T-cell (primary cell): ENCODE data around the gene RAB11FIP3. TPM values are rescaled to one million over a fixed set of nuclear protein-coding genes. Genes with fewer than 3 reads are reported as not detected.

ENCODE experiments used
- ATAC-seq, 4 experiments: fragments of 200-7000 bp in 3 of 4; fragments of 150-1000 bp in 1 of 4; cut with Tn5 transposase; replicated peaks in 1 of 4; 1 replicate in 3 of 4; 2 replicates in 1 of 4; pipeline ENCODE4 v1.10.0; 2021; ENCODE audit warnings: moderate library complexity in 3 of 4, mild to moderate bottlenecking in 2 of 4, moderate number of reproducible peaks in 1 of 4
- CTCF ChIA-PET, 2 donors: fragments of 300-600 bp; sonication (Branson Sonifier 250); formaldehyde crosslinking; loops; one replicate each; lab custom pipeline; 2022; ENCODE audit warnings: antibody characterized with exemption in 2 of 2; lab: Charles Lee
- POLR2A ChIA-PET, 2 donors: fragments of 300-600 bp; sonication (Branson Sonifier 250); formaldehyde crosslinking; loops; one replicate each; lab custom pipeline; 2022; ENCODE audit warnings: antibody characterized with exemption in 2 of 2; lab: Charles Lee
- DNase-seq, 35 experiments: peaks; one replicate each; pipeline versions ENCODE4 v3.0.0 to v3.0.0-alpha.2; 2013 to 2023
- H3K27ac ChIP-seq: one replicate; pipeline ENCODE4 v1.5.1; 2013; ENCODE audit warnings: low read length
- H3K27me3 ChIP-seq, 2 experiments: replicated peaks in 1 of 2; 1 replicate in 1 of 2; 2 replicates in 1 of 2; pipeline versions ENCODE4 v1.6.1 to v1.7.0; 2013; ENCODE audit warnings: low read length in 1 of 2, mixed read lengths in 1 of 2; ENCODE audit not compliant: control insufficient read depth in 2 of 2, insufficient read depth in 2 of 2; ENCODE audit errors: extremely low read depth in 1 of 2
- H3K36me3 ChIP-seq, 2 donors: 1 replicate in 1 of 2; 2 replicates in 1 of 2; pipeline versions ENCODE4 v1.6.1 to v1.7.0; 2013; ENCODE audit warnings: low read length in 1 of 2; ENCODE audit not compliant: control insufficient read depth in 2 of 2, insufficient read depth in 1 of 2; ENCODE audit errors: extremely low read depth in 1 of 2
- H3K4me1 ChIP-seq, 2 experiments: 1 replicate in 1 of 2; 2 replicates in 1 of 2; pipeline versions ENCODE4 v1.6.1 to v1.7.0; 2013; ENCODE audit warnings: low read length in 2 of 2, mixed read lengths in 1 of 2; ENCODE audit not compliant: insufficient read depth in 2 of 2, control insufficient read depth in 1 of 2; ENCODE audit errors: extremely low read depth in 1 of 2
- H3K4me3 ChIP-seq, 2 donors: 1 replicate in 1 of 2; 2 replicates in 1 of 2; pipeline versions ENCODE4 v1.5.1 to v1.7.0; 2013; ENCODE audit warnings: mild to moderate bottlenecking in 2 of 2, low read length in 1 of 2, moderate library complexity in 1 of 2; ENCODE audit not compliant: control insufficient read depth in 1 of 2; ENCODE audit errors: extremely low read depth in 1 of 2
- H3K9me3 ChIP-seq: 2 replicates; pipeline ENCODE4 v1.7.0; 2013
- H3K27ac Mint-ChIP-seq, 2 donors: one replicate each; pipeline ENCODE4 v1.8.0; 2020 to 2021; ENCODE audit warnings: mild to moderate bottlenecking in 2 of 2, mixed read lengths in 2 of 2
- H3K27me3 Mint-ChIP-seq, 2 donors: one replicate each; pipeline ENCODE4 v1.8.0; 2021 to 2022; ENCODE audit warnings: mixed read lengths in 2 of 2
- H3K36me3 Mint-ChIP-seq: one replicate; pipeline ENCODE4 v1.8.0; 2021; ENCODE audit warnings: mixed read lengths
- H3K4me1 Mint-ChIP-seq, 3 donors: one replicate each; pipeline ENCODE4 v1.8.0; 2020 to 2022; ENCODE audit warnings: mixed read lengths in 3 of 3, mild to moderate bottlenecking in 1 of 3
- H3K4me3 Mint-ChIP-seq, 3 donors: one replicate each; pipeline ENCODE4 v1.8.0; 2020 to 2022; ENCODE audit warnings: mild to moderate bottlenecking in 3 of 3, mixed read lengths in 3 of 3, moderate library complexity in 3 of 3
- H3K9me3 Mint-ChIP-seq, 3 donors: one replicate each; pipeline ENCODE4 v1.8.0; 2020 to 2022; ENCODE audit warnings: mixed read lengths in 3 of 3
- WGBS: methylation state at CpG from one replicate; pipeline ENCODE4 v1.1.5; 2013; ENCODE audit warnings: missing lambda C conversion rate; ENCODE audit not compliant: insufficient coverage; 5-methylcytosine and 5-hydroxymethylcytosine counted together
- total RNA-seq, 35 experiments: library from RNA in 6 of 35; stranded (reverse) in 6 of 35; fragments of 120-200 nt in 1 of 35; gene quantifications; one replicate each; pipeline versions ENCODE4 v1.2.1 to v1.2.4 and lab custom pipeline; 2013 to 2026

The RAB11FIP3 gene
- total RNA-seq, 5 donors from 2014 or later (not counting 1 experiment from before 2014, with no cell fraction given), result 36.9 to 49.0 (median 44.1) TPM

- peaks cover 8 to 24% (median 23%) of the 10 kb centered on the region in 3 donors for H3K4me1 Mint-ChIP-seq
- DNase-seq (peak; percentile 44 to 83 (median 69)), ATAC-seq (peak; percentile 81 to 86 (median 81))
- H3K9me3 Mint-ChIP-seq, result no peaks in the 10 kb centered on the region
- 56% methylated on average over 5 of the region's 7 CpGs for WGBS
- ChIA-PET POLR2A (no interaction called here), CTCF (interaction anchor here in 1 of 2 donors (1.3 kb wide), 1 partner anchor 9 kb away, joined by 3 read pairs; no protein-coding TSS in a partner anchor)
- Histone ChIP-seq H3K36me3 (no peaks in the 10 kb centered on the region), H3K9me3 (no peaks in the 10 kb centered on the region), H3K4me1 (peaks cover 0 to 21% of the 10 kb centered on the region in 2 experiments), H3K27me3 (peaks cover 0 to 3% of the 10 kb centered on the region in 2 experiments), H3K4me3 (no peak overlapping the region), H3K27ac (peak overlapping the region; percentile 41)
- peaks cover 0 to 2% of the 10 kb centered on the region in 2 donors for H3K27me3 Mint-ChIP-seq
- H3K4me3 Mint-ChIP-seq, result no peak overlapping the region
- peak overlapping the region; percentile 70 to 72 for H3K27ac Mint-ChIP-seq
- H3K36me3 Mint-ChIP-seq, result no peaks in the 10 kb centered on the region
Measured at GRCh38 chr16:391885-392335, 33.5 kb upstream of the RAB11FIP3 start.

- ChIA-PET POLR2A (no interaction called here), CTCF (interaction anchor here in 1 of 2 donors (0.7 to 1.3 kb wide), 2 partner anchors 10 to 184 kb away, joined by 3 to 6 read pairs; no protein-coding TSS in a partner anchor)
- no peak overlapping the region for H3K4me3 Mint-ChIP-seq
- H3K27me3 ChIP-seq, result peaks cover 0 to 3% of the 10 kb centered on the region in 2 experiments
- ATAC-seq, result peak in 1 of 4 experiments; percentile 27
- no peaks in the 10 kb centered on the region for H3K36me3 Mint-ChIP-seq
- peaks cover 0 to 21% of the 10 kb centered on the region in 2 experiments for H3K4me1 ChIP-seq
- DNase-seq, result peak in 4 of 35 experiments; percentile 30 to 48 (median 38)
- H3K9me3 Mint-ChIP-seq, result no peaks in the 10 kb centered on the region
- H3K4me1 Mint-ChIP-seq, result peaks cover 8 to 24% (median 23%) of the 10 kb centered on the region in 3 donors
- no peak overlapping the region for H3K4me3 ChIP-seq
- H3K27ac Mint-ChIP-seq, result peak overlapping the region; percentile 70 to 72
- WGBS, result 83% methylated on average over 4 of the region's 7 CpGs
- H3K36me3 ChIP-seq, result no peaks in the 10 kb centered on the region
- peaks cover 0 to 2% of the 10 kb centered on the region in 2 donors for H3K27me3 Mint-ChIP-seq
- H3K27ac ChIP-seq, result peak overlapping the region; percentile 41
- H3K9me3 ChIP-seq, result no peaks in the 10 kb centered on the region
Measured at GRCh38 chr16:392450-393030, 32.9 kb upstream of the RAB11FIP3 start.

- Histone ChIP-seq H3K36me3 (peaks cover 0 to 6% of the 10 kb centered on the region in 2 donors), H3K9me3 (no peaks in the 10 kb centered on the region), H3K4me1 (peaks cover 0 to 40% of the 10 kb centered on the region in 2 experiments), H3K27me3 (peaks cover 0 to 3% of the 10 kb centered on the region in 2 experiments), H3K27ac (no peak overlapping the region), H3K4me3 (peak overlapping the region in 1 of 2 donors; percentile 46)
- Mint-ChIP-seq H3K36me3 (no peaks in the 10 kb centered on the region), H3K4me3 (peak overlapping the region; percentile 78 to 86 (median 82)), H3K4me1 (peaks cover 23 to 47% (median 36%) of the 10 kb centered on the region in 3 donors), H3K9me3 (no peaks in the 10 kb centered on the region), H3K27ac (peak overlapping the region in 1 of 2 donors; percentile 87), H3K27me3 (peaks cover 0 to 2% of the 10 kb centered on the region in 2 donors)
- ChIA-PET POLR2A (no interaction called here), CTCF (no interaction called here)
- ATAC-seq (no peak), DNase-seq (no peak)
- no CpG with 5 or more reads among the region's 3 CpGs for WGBS
Measured at GRCh38 chr16:396199-396598, 29.2 kb upstream of the RAB11FIP3 start.

- Histone ChIP-seq H3K27ac (no peak overlapping the region), H3K9me3 (no peaks in the 10 kb centered on the region), H3K4me3 (peak overlapping the region; percentile 46 to 74), H3K4me1 (peaks cover 0 to 37% of the 10 kb centered on the region in 2 experiments), H3K36me3 (peaks cover 0 to 6% of the 10 kb centered on the region in 2 donors), H3K27me3 (peaks cover 0 to 3% of the 10 kb centered on the region in 2 experiments)
- H3K4me3 Mint-ChIP-seq, result peak overlapping the region; percentile 78 to 86 (median 82)
- WGBS, result 9% methylated on average over 19 of the region's 22 CpGs
- H3K27ac Mint-ChIP-seq, result peak overlapping the region; percentile 86 to 87
- ATAC-seq, result no peak
- H3K4me1 Mint-ChIP-seq, result peaks cover 23 to 46% (median 36%) of the 10 kb centered on the region in 3 donors
- H3K27me3 Mint-ChIP-seq, result peaks cover 0 to 2% of the 10 kb centered on the region in 2 donors
- peak in 3 of 35 experiments; percentile 6 to 27 (median 26) for DNase-seq
- no peaks in the 10 kb centered on the region for H3K36me3 Mint-ChIP-seq
- CTCF ChIA-PET, result no interaction called here
- no peaks in the 10 kb centered on the region for H3K9me3 Mint-ChIP-seq
- POLR2A ChIA-PET, result no interaction called here
Measured at GRCh38 chr16:396605-397004, 28.8 kb upstream of the RAB11FIP3 start.

- Mint-ChIP-seq H3K4me1 (peaks cover 23 to 40% (median 30%) of the 10 kb centered on the region in 3 donors), H3K4me3 (peak within 1 kb of the TSS; percentile 78 to 87 (median 86)), H3K9me3 (no peaks in the 10 kb centered on the region), H3K27ac (peak within 1 kb of the TSS; percentile 86 to 87), H3K36me3 (no peaks in the 10 kb centered on the region), H3K27me3 (peaks cover 0 to 2% of the 10 kb centered on the region in 2 donors)
- Histone ChIP-seq H3K4me3 (peak within 1 kb of the TSS; percentile 46 to 74), H3K27me3 (peaks cover 0 to 3% of the 10 kb centered on the region in 2 experiments), H3K36me3 (peaks cover 0 to 6% of the 10 kb centered on the region in 2 donors), H3K9me3 (no peaks in the 10 kb centered on the region), H3K27ac (no peak within 1 kb of the TSS), H3K4me1 (peaks cover 0 to 33% of the 10 kb centered on the region in 2 experiments)
- ChIA-PET CTCF (no interaction called here), POLR2A (no interaction called here)
- 0% methylated on average over 48 of the region's 75 CpGs for WGBS
- ATAC-seq, result peak in 3 of 4 experiments; percentile 7 to 23 (median 14)
- peak in 6 of 35 experiments; percentile 19 to 55 (median 28) for DNase-seq
Measured at GRCh38 chr16:397135-397661, 28.3 kb upstream of the RAB11FIP3 start, which contains the start of gene NME4. Gene NME4 (plus strand): TSS chr16:397199. CDS start chr16:397223, 24 bp downstream.

GRCh38 chr16:397736-398332 lies 27.6 kb upstream of the RAB11FIP3 start:
- no peaks in the 10 kb centered on the region for H3K9me3 Mint-ChIP-seq
- Histone ChIP-seq H3K4me3 (no peak overlapping the region), H3K9me3 (no peaks in the 10 kb centered on the region), H3K4me1 (peaks cover 0 to 30% of the 10 kb centered on the region in 2 experiments), H3K36me3 (peaks cover 0 to 6% of the 10 kb centered on the region in 2 donors), H3K27ac (no peak overlapping the region), H3K27me3 (peaks cover 0 to 3% of the 10 kb centered on the region in 2 experiments)
- POLR2A ChIA-PET, result no interaction called here
- WGBS, result 83% methylated on average over 19 of the region's 29 CpGs
- DNase-seq (peak in 12 of 35 experiments; percentile 21 to 56 (median 40)), ATAC-seq (no peak)
- H3K4me1 Mint-ChIP-seq, result peaks cover 23 to 35% (median 25%) of the 10 kb centered on the region in 3 donors
- H3K27ac Mint-ChIP-seq, result peak overlapping the region; percentile 70 to 79
- no peaks in the 10 kb centered on the region for H3K36me3 Mint-ChIP-seq
- CTCF ChIA-PET, result no interaction called here
- H3K4me3 Mint-ChIP-seq, result peak overlapping the region; percentile 68 to 87 (median 76)
- H3K27me3 Mint-ChIP-seq, result peaks cover 0 to 2% of the 10 kb centered on the region in 2 donors
